Ramos (cell line): ENCODE measurements around the gene CCDC85B.

ENCODE experiments used
- in situ Hi-C: fragments of 300-500 bp; cut with MboI; formaldehyde crosslinking; loops from one replicate; pipeline ENCODE4 v1.14.3; 2022; ENCODE audit warnings: low sequenced_read_pairs; ENCODE audit not compliant: unreplicated experiment

The CCDC85B gene

GRCh38 chr11:65920372-65920802 is 29.9 kb downstream of the CCDC85B start:
- in situ Hi-C loops = no loop called here

- in situ Hi-C loops = no loop called here
These were observed 30.6 kb downstream of the CCDC85B start for GRCh38 chr11:65921033-65921555.

GRCh38 chr11:65921876-65922275 is 31.4 kb downstream of the CCDC85B start:
- in situ Hi-C loops = no loop called here

GRCh38 chr11:65922565-65922964 is 32.1 kb downstream of the CCDC85B start:
- in situ Hi-C loops = no loop called here

GRCh38 chr11:65925397-65925796 is 34.9 kb downstream of the CCDC85B start:
- in situ Hi-C loops = no loop called here

GRCh38 chr11:65927904-65928397 is 37.5 kb downstream of the CCDC85B start:
- in situ Hi-C loops = no loop called here

GRCh38 chr11:65928667-65929066 is 38.2 kb downstream of the CCDC85B start:
- in situ Hi-C loops = no loop called here

GRCh38 chr11:65931773-65932557 is 41.5 kb downstream of the CCDC85B start:
- in situ Hi-C loops = no loop called here

- in situ Hi-C loops = no loop called here
These were observed 42.1 kb downstream of the CCDC85B start for GRCh38 chr11:65932558-65932919.

GRCh38 chr11:65934014-65934413 is 43.5 kb downstream of the CCDC85B start:
- in situ Hi-C loops = no loop called here

- in situ Hi-C loops = no loop called here
These were observed 47.3 kb downstream of the CCDC85B start for GRCh38 chr11:65937766-65938165.
